Umbilical cord (tissue), 1 donor: Measurements from ENCODE around the gene MPL. TPM values are rescaled to one million over a fixed set of nuclear protein-coding genes. Genes with fewer than 3 reads are reported as not detected.

Source experiments
- total RNA-seq: library from RNA; depleted of rRNA; stranded (reverse); fragments of >200 nt; gene quantifications from one replicate; pipeline ENCODE4 v1.2.3, GENCODE V29; 2014; ENCODE audit warnings: low replicate concordance; ENCODE audit not compliant: insufficient read depth

MPL gene
- total RNA-seq, 1 donor from 2014 or later, result not detected

Other genes starting within 250 kb of the MPL start
- gene EBNA1BP2, start 165.5 kb upstream of the MPL start, total RNA-seq, result 28.4 TPM
- 5.3 TPM for gene CFAP57, start 165.5 kb upstream of the MPL start, total RNA-seq
- gene TMEM125, start 67.8 kb upstream of the MPL start, total RNA-seq, result 0.72 TPM
- 0.48 TPM for gene C1orf210, start 52.2 kb upstream of the MPL start, total RNA-seq
- 17.1 TPM for gene TIE1, start 36.8 kb upstream of the MPL start, total RNA-seq
- 1.4 TPM for gene CDC20, start 21.2 kb downstream of the MPL start, total RNA-seq
- gene ELOVL1, start 30.2 kb downstream of the MPL start, total RNA-seq, result 18.1 TPM
- 33.0 TPM for gene MED8, start 52.0 kb downstream of the MPL start, total RNA-seq
- gene SZT2, start 52.1 kb downstream of the MPL start, total RNA-seq, result 32.5 TPM
- 46.5 TPM for gene HYI, start 116.1 kb downstream of the MPL start, total RNA-seq
- 36.4 TPM for gene PTPRF, start 193.1 kb downstream of the MPL start, total RNA-seq